ENCODE results near the gene TMEM169. TPM values are rescaled to one million over a fixed set of nuclear protein-coding genes. Genes with fewer than 3 reads are reported as not detected.

Gene TMEM169
- total and polyA plus RNA-seq, 2 donors (not counting 1 experiment from before 2014, with no cell fraction given) = 0.28 to 0.84 TPM

DNA sequence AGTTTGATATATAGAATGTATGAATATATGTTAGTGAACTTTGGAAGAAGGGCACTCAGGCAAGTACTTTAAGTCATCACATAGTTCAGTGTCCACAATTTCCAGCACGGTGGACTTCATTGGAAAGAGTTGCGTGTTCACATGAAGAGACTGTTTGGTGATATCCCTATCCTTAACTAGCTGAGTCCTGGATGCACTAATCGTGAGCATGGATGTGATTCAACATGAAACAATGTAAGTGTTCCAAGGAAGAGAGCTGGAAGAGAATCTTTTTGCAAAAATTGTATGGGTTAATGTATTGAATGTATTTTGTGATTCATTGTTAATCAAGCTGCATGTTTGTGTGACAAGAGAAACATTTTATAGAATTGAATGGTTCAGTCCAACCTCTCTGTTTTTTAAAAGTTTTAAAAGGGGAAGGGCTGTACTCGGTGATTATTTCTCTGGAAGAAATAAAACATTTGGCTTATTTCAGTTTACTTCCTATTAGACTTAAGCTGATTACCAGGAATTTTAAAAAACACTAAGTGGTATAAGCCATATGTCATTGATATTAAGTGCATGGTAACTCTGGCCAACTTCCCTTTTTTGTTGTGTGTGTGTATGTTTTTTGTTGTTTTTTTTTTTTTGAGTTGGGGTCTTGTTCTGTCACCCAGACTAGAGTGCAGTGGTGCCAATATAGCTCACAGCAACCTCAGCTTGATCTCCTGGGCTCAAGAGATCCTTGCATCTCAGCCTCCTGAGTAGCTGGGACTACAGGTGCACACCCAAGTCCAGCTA is 36.0 kb downstream of the TMEM169 start:
- Histone ChIP-seq H3K4me1 (ENCODE audit: control insufficient read depth in 2 of 2, insufficient read depth in 2 of 2, low read length in 2 of 2) (peaks cover 17 to 19% of the 10 kb centered on the region in 2 donors), H3K79me2 (ENCODE audit: control insufficient read depth, insufficient read depth, low read length) (peaks cover 94% of the 10 kb centered on the region), H3K27ac (ENCODE audit: low read length in 2 of 2) (no peak overlapping the region), H3K9ac (ENCODE audit: low read length) (no peak overlapping the region), H3K4me2 (replicated peaks; ENCODE audit: low read depth, low read length, poor library complexity, severe bottlenecking) (no peak overlapping the region), H4K20me1 (ENCODE audit: control insufficient read depth, insufficient read depth, low read length, poor library complexity, severe bottlenecking) (peaks cover 38% of the 10 kb centered on the region), H3K36me3 (replicated peaks in 1 of 2; ENCODE audit: control extremely low read depth in 1 of 2, control insufficient read depth in 1 of 2, extremely low read depth in 1 of 2, insufficient read depth in 2 of 2, low read length in 1 of 2) (peaks cover 21 to 82% of the 10 kb centered on the region in 2 experiments), H3K9me3 (ENCODE audit: control extremely low read depth in 1 of 3, control insufficient read depth in 2 of 3, insufficient read depth in 1 of 3, low read length in 2 of 3) (no peaks in the 10 kb centered on the region), H2AFZ (ENCODE audit: insufficient read depth, low read depth, low read length, poor library complexity, severe bottlenecking) (no peak overlapping the region), H3K4me3 (ENCODE audit: control extremely low read depth in 1 of 5, extremely low read depth in 1 of 5, insufficient read depth in 1 of 5, low read depth in 2 of 5, low read length in 4 of 5) (no peak overlapping the region), H3K27me3 (replicated peaks in 1 of 4; ENCODE audit: control extremely low read depth in 1 of 4, control insufficient read depth in 3 of 4, insufficient read depth in 4 of 4, low read length in 3 of 4) (no peaks in the 10 kb centered on the region)
- Mint-ChIP-seq H3K27ac (no peak overlapping the region), H3K9me3 (ENCODE audit: insufficient read depth) (no peaks in the 10 kb centered on the region), H3K27me3 (no peaks in the 10 kb centered on the region), H3K4me3 (no peak overlapping the region), H3K4me1 (peaks cover 47% of the 10 kb centered on the region)
- CTCF ChIA-PET = interaction anchor here (1.1 kb wide), 1 partner anchor 22 kb away, joined by 3 read pairs; no protein-coding TSS in a partner anchor
- ATAC-seq (ENCODE audit: low read depth) = no peak
- DNase-seq = no peak
- intact Hi-C loops (cut with micrococcal nuclease) = no loop called here
- POLR2A ChIA-PET = interaction anchor here (0.6 kb wide), 1 partner anchor 381 kb away, joined by 3 read pairs; the partner anchor contains the start of gene RPL37A
- WGBS (ENCODE audit: insufficient coverage) = 100% methylated on average over 2 of the region's 4 CpGs
- TF ChIP-seq EZH2 (IDR thresholded peaks at IDR 0.05; ENCODE audit: borderline replicate concordance, insufficient read depth, low read depth, low read length, poor library complexity, severe bottlenecking) (no peak), CTCF (IDR thresholded peaks at IDR 0.05) (no peak)

- H3K4me1 ChIP-seq (ENCODE audit: control insufficient read depth in 2 of 2, insufficient read depth in 2 of 2, low read length in 2 of 2) = peaks cover 17 to 19% of the 10 kb centered on the region in 2 donors
These were observed 36.8 kb downstream of the TMEM169 start for GRCh38 chr2:216118474-216118873.

More at GRCh38 chr2:216118474-216118873, 36.8 kb downstream of the TMEM169 start:
- no peak overlapping the region for H3K4me3 ChIP-seq (ENCODE audit: control extremely low read depth in 1 of 5, extremely low read depth in 1 of 5, insufficient read depth in 1 of 5, low read depth in 2 of 5, low read length in 4 of 5)
- H4K20me1 ChIP-seq (ENCODE audit: control insufficient read depth, insufficient read depth, low read length, poor library complexity, severe bottlenecking) = peaks cover 38% of the 10 kb centered on the region
- CTCF ChIA-PET = interaction anchor here (1.1 kb wide), 1 partner anchor 22 kb away, joined by 3 read pairs; no protein-coding TSS in a partner anchor
- Mint-ChIP-seq H3K4me3 (no peak overlapping the region), H3K9me3 (ENCODE audit: insufficient read depth) (no peaks in the 10 kb centered on the region), H3K27ac (peak overlapping the region; percentile 22), H3K4me1 (peaks cover 39% of the 10 kb centered on the region), H3K27me3 (no peaks in the 10 kb centered on the region)
- H3K4me2 ChIP-seq (replicated peaks; ENCODE audit: low read depth, low read length, poor library complexity, severe bottlenecking) = no peak overlapping the region
- H3K9ac ChIP-seq (ENCODE audit: low read length) = no peak overlapping the region
- TF ChIP-seq CTCF (IDR thresholded peaks at IDR 0.05) = no peak
- TF ChIP-seq EZH2 (IDR thresholded peaks at IDR 0.05; ENCODE audit: borderline replicate concordance, insufficient read depth, low read depth, low read length, poor library complexity, severe bottlenecking) = no peak
- peaks cover 93% of the 10 kb centered on the region for H3K79me2 ChIP-seq (ENCODE audit: control insufficient read depth, insufficient read depth, low read length)
- no peak overlapping the region for H3K27ac ChIP-seq (ENCODE audit: low read length in 2 of 2)
- intact Hi-C loops (cut with micrococcal nuclease) = no loop called here
- H3K36me3 ChIP-seq (replicated peaks in 1 of 2; ENCODE audit: control extremely low read depth in 1 of 2, control insufficient read depth in 1 of 2, extremely low read depth in 1 of 2, insufficient read depth in 2 of 2, low read length in 1 of 2) = peaks cover 21 to 81% of the 10 kb centered on the region in 2 experiments
- WGBS (ENCODE audit: insufficient coverage) = no CpG with 5 or more reads among the region's 1 CpG
- no peak for DNase-seq
- POLR2A ChIA-PET = no interaction called here
- H3K27me3 ChIP-seq (replicated peaks in 1 of 4; ENCODE audit: control extremely low read depth in 1 of 4, control insufficient read depth in 3 of 4, insufficient read depth in 4 of 4, low read length in 3 of 4) = no peaks in the 10 kb centered on the region
- no peak overlapping the region for H2AFZ ChIP-seq (ENCODE audit: insufficient read depth, low read depth, low read length, poor library complexity, severe bottlenecking)
- no peak for ATAC-seq (ENCODE audit: low read depth)
- no peaks in the 10 kb centered on the region for H3K9me3 ChIP-seq (ENCODE audit: control extremely low read depth in 1 of 3, control insufficient read depth in 2 of 3, insufficient read depth in 1 of 3, low read length in 2 of 3)
